Lower leg skin (tissue), 4 donors: Measurements from ENCODE around the gene VIPR1. TPM values are rescaled to one million over a fixed set of nuclear protein-coding genes. Genes with fewer than 3 reads are reported as not detected.

Source experiments
- DNase-seq, 2 donors: peaks; one replicate each; pipeline ENCODE4 v3.0.0-alpha.2; 2019; ENCODE audit warnings: low spot score in 2 of 2
- H3K4me3 ChIP-seq: fragments of 200-600 bp; sonication (generic); 2 replicates; pipeline ENCODE4 v1.5.1; 2017; ENCODE audit warnings: mild to moderate bottlenecking, low read depth; ENCODE audit not compliant: poor library complexity, severe bottlenecking
- CTCF ChIP-seq, 3 donors: fragments of 450-650 bp; IDR thresholded peaks; one replicate each; pipeline ENCODE4 v1.5.1; 2016; ENCODE audit warnings: antibody characterized with exemption in 3 of 3, mild to moderate bottlenecking in 3 of 3, moderate library complexity in 2 of 3
- POLR2A ChIP-seq, 2 donors: fragments of 450-650 bp; IDR thresholded peaks; one replicate each; pipeline ENCODE4 v1.6.1; 2016 to 2017; ENCODE audit warnings: antibody characterized with exemption in 2 of 2, mild to moderate bottlenecking in 1 of 2, moderate library complexity in 1 of 2
- WGBS, 2 donors: methylation state at CpG; one replicate each; pipeline ENCODE4 v1.1.5; 2018; 5-methylcytosine and 5-hydroxymethylcytosine counted together
- intact Hi-C: fragments of 100-400 bp; cut with DNase I; formaldehyde crosslinking; loops from one replicate; pipeline ENCODE4 v1.15.0; 2023; ENCODE audit warnings: low total_unique reads
- total RNA-seq, 4 donors: library from RNA; depleted of rRNA; stranded (reverse); fragments of >200 nt; gene quantifications; one replicate each; pipeline ENCODE4 v1.1.0, GENCODE V29; 2016

VIPR1 gene
- total RNA-seq, 4 donors from 2014 or later = 69.9 to 110 (median 70.8) TPM

GRCh38 chr3:42508562-42508961, 6.1 kb downstream of the VIPR1 start:
- TF ChIP-seq POLR2A (IDR thresholded peaks at IDR 0.05) (no peak), CTCF (IDR thresholded peaks at IDR 0.05) (no peak)
- intact Hi-C loops = no loop called here
- H3K4me3 ChIP-seq = no peak overlapping the region
- WGBS, 2 donors = 56 to 73% methylated on average over 4 of the region's 4 CpGs
- DNase-seq = peak in 1 of 2 donors; percentile 52

- intact Hi-C loops = no loop called here
- TF ChIP-seq POLR2A (IDR thresholded peaks at IDR 0.05) (no peak), CTCF (IDR thresholded peaks at IDR 0.05) (no peak)
- no peak overlapping the region for H3K4me3 ChIP-seq
- DNase-seq = no peak
- WGBS, 2 donors = 78 to 82% methylated on average over 3 of the region's 3 CpGs
Measured at GRCh38 chr3:42509111-42509510, 6.7 kb downstream of the VIPR1 start.

GRCh38 chr3:42510325-42510724, 7.9 kb downstream of the VIPR1 start:
- no peak for DNase-seq
- intact Hi-C loops = no loop called here

GRCh38 chr3:42511201-42511600, 8.8 kb downstream of the VIPR1 start:
- TF ChIP-seq POLR2A (IDR thresholded peaks at IDR 0.05) = no peak
- no peak for TF ChIP-seq CTCF (IDR thresholded peaks at IDR 0.05)

More at GRCh38 chr3:42510325-42510724, 7.9 kb downstream of the VIPR1 start:
- no peak overlapping the region for H3K4me3 ChIP-seq
- WGBS, 2 donors = 74 to 87% methylated on average over 4 of the region's 4 CpGs
- TF ChIP-seq CTCF (IDR thresholded peaks at IDR 0.05) (no peak), POLR2A (IDR thresholded peaks at IDR 0.05) (no peak)

GRCh38 chr3:42511736-42512135, 9.3 kb downstream of the VIPR1 start:
- intact Hi-C loops = no loop called here
- 80 to 86% methylated on average over 2 of the region's 2 CpGs for WGBS, 2 donors
- DNase-seq = no peak
- H3K4me3 ChIP-seq = no peak overlapping the region
- no peak for TF ChIP-seq POLR2A (IDR thresholded peaks at IDR 0.05)
- TF ChIP-seq CTCF (IDR thresholded peaks at IDR 0.05) = no peak

More at GRCh38 chr3:42511201-42511600, 8.8 kb downstream of the VIPR1 start:
- H3K4me3 ChIP-seq = no peak overlapping the region
- intact Hi-C loops = no loop called here
- WGBS, 2 donors = 64 to 79% methylated on average over 1 of the region's 1 CpG
- DNase-seq = no peak

GRCh38 chr3:42513121-42513520, 10.7 kb downstream of the VIPR1 start:
- no peak for DNase-seq
- intact Hi-C loops = no loop called here
- H3K4me3 ChIP-seq = no peak overlapping the region
- TF ChIP-seq POLR2A (IDR thresholded peaks at IDR 0.05) (no peak), CTCF (IDR thresholded peaks at IDR 0.05) (no peak)
- 71 to 80% methylated on average over 3 of the region's 3 CpGs for WGBS, 2 donors
